H1 (cell line): ENCODE measurements around the gene GAK. TPM values are rescaled to one million over a fixed set of nuclear protein-coding genes. Genes with fewer than 3 reads are reported as not detected.
A peak's percentile ranks its signal among the peaks of the same experiment; 100 is the strongest.

ENCODE experiments used
- ATF2 ChIP-seq: IDR thresholded peaks from 2 replicates; pipeline ENCODE4 v1.6.1; 2012; ENCODE audit warnings: low read length, inconsistent platforms
- CBX5 ChIP-seq: fragments of 300-800, 300-1000 bp; sonication (generic); IDR thresholded peaks from 2 replicates; pipeline ENCODE4 v1.7.1; 2016; ENCODE audit warnings: antibody characterized with exemption, low read length, low read depth
- CHD1 ChIP-seq: IDR thresholded peaks from 2 replicates; pipeline ENCODE4 v1.6.1; 2012; ENCODE audit warnings: low read depth, low read length, improper control_type of control experiment
- CHD2 ChIP-seq: IDR thresholded peaks from 2 replicates; pipeline ENCODE4 v1.6.1; 2012; ENCODE audit warnings: low read length, improper control_type of control experiment
- CTBP2 ChIP-seq: IDR thresholded peaks from 2 replicates; pipeline ENCODE4 v1.7.0; 2011; ENCODE audit warnings: borderline replicate concordance, mild to moderate bottlenecking, moderate library complexity, mixed read lengths, low read length; ENCODE audit not compliant: insufficient read depth, insufficient read length
- E2F6 ChIP-seq: IDR thresholded peaks from 2 replicates; pipeline ENCODE4 v1.6.1; 2012; ENCODE audit warnings: inconsistent platforms
- EZH2 ChIP-seq: fragments of 200-600 bp; sonication (generic); IDR thresholded peaks from 2 replicates; pipeline ENCODE4 v1.7.1; 2012; ENCODE audit warnings: low read depth, mild to moderate bottlenecking, moderate library complexity, low read length, inconsistent platforms; ENCODE audit not compliant: severe bottlenecking
- KDM1A ChIP-seq: fragments of 200-600, 300-600 bp; sonication (generic); IDR thresholded peaks from 2 replicates; pipeline ENCODE4 v1.7.1; 2016; ENCODE audit warnings: mild to moderate bottlenecking, low read length, borderline replicate concordance
- NANOG ChIP-seq: IDR thresholded peaks from 2 replicates; pipeline ENCODE4 v1.6.1; 2011; ENCODE audit warnings: low read length, low read depth, mild to moderate bottlenecking, inconsistent platforms; ENCODE audit not compliant: insufficient read depth, poor library complexity, severe bottlenecking
- POLR2A ChIP-seq, 2 experiments: IDR thresholded peaks; 1 replicate in 1 of 2; 2 replicates in 1 of 2; pipeline ENCODE4 v1.6.1; 2011; ENCODE audit warnings: low read depth in 2 of 2, low read length in 2 of 2, mild to moderate bottlenecking in 2 of 2; ENCODE audit errors: control extremely low read depth in 1 of 2
- RNF2 ChIP-seq: fragments of 200-900, 300-1000 bp; sonication (generic); IDR thresholded peaks from 2 replicates; pipeline ENCODE4 v1.7.1; 2016; ENCODE audit warnings: borderline replicate concordance, low read depth, mild to moderate bottlenecking, antibody characterized with exemption, low read length; ENCODE audit not compliant: poor library complexity, severe bottlenecking; ENCODE audit errors: missing control alignments
- SIRT6 ChIP-seq: IDR thresholded peaks from one replicate; pipeline ENCODE4 v1.7.1; 2012; ENCODE audit warnings: low read length, inconsistent platforms
- SP4 ChIP-seq: IDR thresholded peaks from 2 replicates; pipeline ENCODE4 v1.6.1; 2012; ENCODE audit warnings: low read length, inconsistent platforms
- SRF ChIP-seq: IDR thresholded peaks from 2 replicates; pipeline ENCODE4 v1.6.1; 2011; ENCODE audit warnings: mild to moderate bottlenecking, low read depth, low read length, moderate library complexity
- TAF7 ChIP-seq: optimal IDR thresholded peaks from 2 replicates; pipeline ENCODE3; 2011; ENCODE audit warnings: low read depth, mild to moderate bottlenecking, inconsistent platforms, low read length, moderate library complexity, borderline replicate concordance
- polyA plus RNA-seq, 7 experiments: library from polyadenylated mRNA; depleted of rRNA in 3 of 7; stranded (reverse) in 5 of 7; unstranded in 2 of 7; fragments of >200 nt in 5 of 7; fragments of 200-250 nt in 2 of 7; gene quantifications; 1 replicate in 5 of 7; 2 replicates in 1 of 7; 4 replicates in 1 of 7; pipeline versions ENCODE4 v1.2.1 to v1.2.3, GENCODE V29; 2011 to 2013; ENCODE audit warnings: missing spikeins in 2 of 7, mixed read lengths in 2 of 7
- total RNA-seq: library from RNA; stranded (reverse); fragmentation: NEBNext Ultra II Directional; extraction: Animal tissue kit (Norgen Biotek cat#: 25700); gene quantifications from 2 replicates; pipeline ENCODE4 v1.2.1, GENCODE V29; 2021
- TF ChIP-seq, protein P1 (sequence below): IDR thresholded peaks from 2 replicates; pipeline ENCODE4 v1.6.1; 2011; ENCODE audit warnings: low read length, improper control_type of control experiment

Gene GAK
- total and polyA plus RNA-seq, 2 of the 8 experiments (the other 6 are each of a cell fraction or from before 2014, with no cell fraction given) = 31.5 to 70.8 TPM

DNA sequence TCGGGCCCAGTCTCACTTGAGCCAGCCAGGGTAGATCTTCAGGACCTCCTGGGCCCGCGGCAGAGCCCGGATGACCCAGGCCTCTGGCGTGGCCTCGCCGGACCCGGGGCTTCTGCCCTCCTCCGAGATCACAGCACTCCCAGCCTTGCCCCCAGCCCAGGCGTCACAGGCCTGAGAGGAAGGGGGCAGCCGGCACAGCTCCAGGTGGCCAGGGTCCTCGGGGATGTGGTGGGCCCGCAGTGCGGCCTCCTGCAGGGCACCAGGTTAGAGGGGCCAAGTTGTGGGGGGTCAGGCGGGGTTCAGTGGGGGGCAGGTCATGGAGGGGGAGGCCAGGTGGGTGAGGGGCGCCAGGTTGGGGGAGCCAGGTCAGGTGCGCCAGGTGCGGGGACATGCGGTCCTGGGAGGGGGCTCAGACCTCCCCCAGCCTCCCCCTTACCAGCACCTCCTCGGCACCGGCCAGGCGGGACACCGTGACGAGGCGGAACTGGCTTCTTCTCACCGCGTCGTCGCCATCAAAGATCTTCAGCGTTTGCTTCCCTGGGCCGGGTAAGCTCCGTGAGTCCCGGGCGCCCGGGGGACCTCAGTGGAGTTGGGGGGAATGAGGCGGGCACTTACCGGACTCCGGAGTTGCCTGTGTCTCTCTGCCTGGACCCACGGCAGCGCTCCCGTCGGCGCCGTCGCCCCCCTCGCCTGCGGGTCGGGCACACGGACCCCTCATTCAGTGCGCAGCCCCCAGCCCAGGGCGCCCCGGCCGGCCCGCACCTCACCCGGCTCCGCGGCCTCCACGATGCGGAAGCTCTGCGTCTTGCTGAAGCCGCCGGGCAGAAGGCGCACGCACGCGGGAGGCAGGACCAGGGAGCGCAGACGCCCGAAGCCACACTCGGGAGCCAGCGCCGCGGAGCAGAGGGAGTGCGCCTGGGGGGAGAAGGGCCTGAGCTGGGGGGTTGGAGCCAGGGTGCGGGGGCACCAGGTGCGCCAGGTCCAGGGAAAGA lies 35.3 kb upstream of the GAK start (continued):
- TF ChIP-seq KDM1A (no peak), EZH2 (peak; percentile 72), ATF2 (no peak), E2F6 (0 out of 2 replicates have a peak, but pooled peaks have one; percentile 13), CHD2 (no peak), POLR2A (IDR thresholded peaks at IDR 0.05; ENCODE audit: control extremely low read depth in 1 of 2, low read depth in 2 of 2, low read length in 2 of 2) (no peak), SRF (no peak), CHD1 (no peak), TAF7 (no peak), CBX5 (no peak), RNF2 (no peak), NANOG (no peak), SP4 (no peak), SIRT6 (no peak), CTBP2 (no peak)
- TF ChIP-seq, protein P1, sequence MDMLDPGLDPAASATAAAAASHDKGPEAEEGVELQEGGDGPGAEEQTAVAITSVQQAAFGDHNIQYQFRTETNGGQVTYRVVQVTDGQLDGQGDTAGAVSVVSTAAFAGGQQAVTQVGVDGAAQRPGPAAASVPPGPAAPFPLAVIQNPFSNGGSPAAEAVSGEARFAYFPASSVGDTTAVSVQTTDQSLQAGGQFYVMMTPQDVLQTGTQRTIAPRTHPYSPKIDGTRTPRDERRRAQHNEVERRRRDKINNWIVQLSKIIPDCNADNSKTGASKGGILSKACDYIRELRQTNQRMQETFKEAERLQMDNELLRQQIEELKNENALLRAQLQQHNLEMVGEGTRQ = no peak
